GM21723 (cell line): ENCODE results near the gene FANCD2.
"Not testable (repeated sequence)": the region's sequence is repeated elsewhere in the genome, so short reads cannot be mapped to it uniquely, and the experiment has no call there.

Source experiments
- ATAC-seq: cut with Tn5 transposase; IDR thresholded peaks from one replicate; pipeline ENCODE4 v1.9.1; 2021; ENCODE audit warnings: mild to moderate bottlenecking, moderate library complexity; ENCODE audit not compliant: unreplicated experiment

The FANCD2 gene

GRCh38 chr3:10026084-10026890 lies at the start of gene FANCD2:
TSS of gene FANCD2 (plus strand) at chr3:10026437. CDS start at chr3:10028658, 2,221 bp downstream.
- ATAC-seq, result peak; percentile 92

- no peak for ATAC-seq
Measured at GRCh38 chr3:9976721-9977709, 49.2 kb upstream of the FANCD2 start.

- ATAC-seq, result no peak
Measured at GRCh38 chr3:9978710-9979305, 47.4 kb upstream of the FANCD2 start.

- no peak for ATAC-seq
Measured at GRCh38 chr3:9980251-9980650, 46.0 kb upstream of the FANCD2 start.

GRCh38 chr3:9986230-9986725 lies 40.0 kb upstream of the FANCD2 start:
- no peak for ATAC-seq

- ATAC-seq, result no peak
Measured at GRCh38 chr3:9994086-9994844, 32.0 kb upstream of the FANCD2 start.

- no peak for ATAC-seq
Measured at GRCh38 chr3:10000686-10001085, 25.6 kb upstream of the FANCD2 start.

GRCh38 chr3:10002951-10003350 lies 23.3 kb upstream of the FANCD2 start:
- ATAC-seq, result no peak

GRCh38 chr3:10004506-10004905 lies 21.7 kb upstream of the FANCD2 start:
- no peak for ATAC-seq

- ATAC-seq, result no peak
Measured at GRCh38 chr3:10004960-10005564, 21.2 kb upstream of the FANCD2 start.

- no peak for ATAC-seq
Measured at GRCh38 chr3:10006048-10006761, 20.0 kb upstream of the FANCD2 start.

- ATAC-seq, result no peak
Measured at GRCh38 chr3:10006762-10007090, 19.5 kb upstream of the FANCD2 start.

- ATAC-seq, result no peak
Measured at GRCh38 chr3:10007126-10007782, 19.0 kb upstream of the FANCD2 start.

GRCh38 chr3:10008216-10008587 lies 18.0 kb upstream of the FANCD2 start:
- not testable (repeated sequence) for ATAC-seq

GRCh38 chr3:10008588-10009344 lies 17.5 kb upstream of the FANCD2 start:
- peak; percentile 72 for ATAC-seq

GRCh38 chr3:10010421-10010877 lies 15.8 kb upstream of the FANCD2 start:
- ATAC-seq, result no peak

- peak; percentile 85 for ATAC-seq
Measured at GRCh38 chr3:10010878-10011465, 15.3 kb upstream of the FANCD2 start.

GRCh38 chr3:10011631-10012030 lies 14.6 kb upstream of the FANCD2 start:
- no peak for ATAC-seq
